GM23338 (cell line): ENCODE data around the gene SMG6. TPM values are rescaled to one million over a fixed set of nuclear protein-coding genes. Genes with fewer than 3 reads are reported as not detected.

Source experiments
- ATAC-seq: fragments of 200-7000 bp; cut with Tn5 transposase; 3 replicates; pipeline ENCODE4 v1.9.1; 2020
- DNase-seq: peaks from one replicate; pipeline ENCODE4 v3.0.0-alpha.2; 2015; ENCODE audit warnings: low spot score
- H2AFZ ChIP-seq: fragments of 200-600 bp; sonication (generic); 2 replicates; pipeline ENCODE4 v1.8.0; 2016; ENCODE audit warnings: antibody characterized with exemption, mild to moderate bottlenecking, moderate library complexity
- H3F3A ChIP-seq: fragments of 200-600 bp; sonication (generic); replicated peaks from 2 replicates; pipeline ENCODE4 v1.8.0; 2017; ENCODE audit warnings: antibody characterized with exemption, mixed run types, low read depth
- H3K27ac ChIP-seq: fragments of 200-600 bp; sonication (generic); 2 replicates; pipeline ENCODE4 v1.6.1; 2016; ENCODE audit warnings: low read depth
- H3K27me3 ChIP-seq: fragments of 200-600 bp; sonication (generic); 2 replicates; pipeline ENCODE4 v1.8.0; 2016; ENCODE audit warnings: mild to moderate bottlenecking, mixed run types, moderate library complexity; ENCODE audit not compliant: insufficient read depth
- H3K36me3 ChIP-seq: fragments of 200-600 bp; sonication (generic); 2 replicates; pipeline ENCODE4 v1.8.0; 2016; ENCODE audit warnings: mild to moderate bottlenecking; ENCODE audit not compliant: insufficient read depth
- H3K4me1 ChIP-seq: fragments of 200-600 bp; sonication (generic); 2 replicates; pipeline ENCODE4 v1.8.0; 2016; ENCODE audit warnings: mild to moderate bottlenecking, moderate library complexity; ENCODE audit not compliant: insufficient read depth
- H3K4me2 ChIP-seq: fragments of 200-600 bp; sonication (generic); 2 replicates; pipeline ENCODE4 v1.7.1; 2017; ENCODE audit warnings: mixed run types
- H3K4me3 ChIP-seq: fragments of 200-600 bp; sonication (generic); 2 replicates; pipeline ENCODE4 v1.6.1; 2016; ENCODE audit warnings: mixed run types
- H3K79me2 ChIP-seq: fragments of 200-600 bp; sonication (generic); replicated peaks from 2 replicates; pipeline ENCODE4 v1.8.0; 2017; ENCODE audit warnings: mild to moderate bottlenecking; ENCODE audit not compliant: insufficient read depth
- H3K9me2 ChIP-seq: fragments of 200-600 bp; sonication (generic); 2 replicates; pipeline ENCODE4 v1.8.0; 2017; ENCODE audit not compliant: insufficient read depth
- H4K20me1 ChIP-seq: fragments of 200-600 bp; sonication (generic); replicated peaks from 2 replicates; pipeline ENCODE4 v1.8.0; 2017; ENCODE audit warnings: mild to moderate bottlenecking; ENCODE audit not compliant: insufficient read depth
- H3K27ac Mint-ChIP-seq: 2 replicates; pipeline ENCODE4 v1.8.0; 2020; ENCODE audit warnings: inconsistent platforms, mild to moderate bottlenecking, moderate library complexity, mixed read lengths
- H3K27me3 Mint-ChIP-seq: 3 replicates; pipeline ENCODE4 v1.8.0; 2022; ENCODE audit warnings: low read depth, mild to moderate bottlenecking, moderate library complexity, mixed read lengths, inconsistent platforms; ENCODE audit not compliant: insufficient read depth, poor library complexity
- H3K36me3 Mint-ChIP-seq: 3 replicates; pipeline ENCODE4 v1.8.0; 2021; ENCODE audit warnings: low read depth, mild to moderate bottlenecking, inconsistent platforms, moderate library complexity, mixed read lengths
- H3K4me1 Mint-ChIP-seq: 3 replicates; pipeline ENCODE4 v1.8.0; 2020; ENCODE audit warnings: mild to moderate bottlenecking, inconsistent platforms, mixed read lengths
- H3K4me3 Mint-ChIP-seq: 3 replicates; pipeline ENCODE4 v1.8.0; 2021; ENCODE audit warnings: moderate library complexity, mild to moderate bottlenecking, inconsistent platforms, mixed read lengths
- H3K9me3 Mint-ChIP-seq: 3 replicates; pipeline ENCODE4 v1.8.0; 2020; ENCODE audit warnings: moderate library complexity, mild to moderate bottlenecking, inconsistent platforms, mixed read lengths
- CREB1 ChIP-seq: fragments of 250-450 bp; sonication (Bioruptor Pico); IDR thresholded peaks from 2 replicates; pipeline ENCODE4 v1.5.0; 2020; ENCODE audit warnings: low read depth, mild to moderate bottlenecking, moderate library complexity
- CTCF ChIP-seq, 2 experiments: fragments of 200-600 bp in 1 of 2; sonication (generic) in 1 of 2; conservative IDR thresholded peaks; 2 replicates each; pipeline versions ENCODE4 v1.5.1 to v1.6.1; 2016 to 2017; ENCODE audit warnings: antibody characterized with exemption in 2 of 2, low read depth in 2 of 2, mild to moderate bottlenecking in 2 of 2, moderate library complexity in 1 of 2
- EZH2 ChIP-seq: fragments of 200-600 bp; sonication (generic); IDR thresholded peaks from one replicate; pipeline ENCODE4 v1.8.0; 2017; ENCODE audit warnings: antibody characterized with exemption, mild to moderate bottlenecking, low read depth; ENCODE audit not compliant: unreplicated experiment
- EZH2phosphoT487 ChIP-seq: fragments of 200-600 bp; sonication (generic); IDR thresholded peaks from one replicate; pipeline ENCODE4 v1.8.1; 2018; ENCODE audit warnings: antibody characterized with exemption; ENCODE audit not compliant: unreplicated experiment
- JUNB ChIP-seq: IDR thresholded peaks from one replicate; pipeline ENCODE4 v1.6.1; 2016; ENCODE audit warnings: antibody characterized with exemption; ENCODE audit not compliant: unreplicated experiment
- NANOG ChIP-seq: IDR thresholded peaks from 2 replicates; pipeline ENCODE4 v1.6.1; 2016; ENCODE audit warnings: antibody characterized with exemption, borderline replicate concordance
- STAT1 ChIP-seq: IDR thresholded peaks from one replicate; pipeline ENCODE4 v1.6.1; 2016; ENCODE audit warnings: antibody characterized with exemption; ENCODE audit not compliant: unreplicated experiment
- ZNF114 ChIP-seq: fragments of 250-450 bp; sonication (Bioruptor Pico); IDR thresholded peaks from 2 replicates; pipeline ENCODE4 v1.5.0; 2020; ENCODE audit warnings: mild to moderate bottlenecking, moderate library complexity
- ZNF331 ChIP-seq: fragments of 250-450 bp; sonication (Bioruptor Pico); IDR thresholded peaks from 2 replicates; pipeline ENCODE4 v1.5.0; 2020; ENCODE audit warnings: low read depth, mild to moderate bottlenecking, moderate library complexity
- polyA plus RNA-seq: library from polyadenylated mRNA; unstranded; fragments of >200 nt; fragmentation: Nextera tagmentation; extraction: Ambion mirVana; gene quantifications from 2 replicates; pipeline ENCODE4 v1.2.1, GENCODE V29; 2016
- total RNA-seq: library from RNA; depleted of rRNA; stranded (reverse); fragments of >200 nt; shearing (Covaris generic); gene quantifications from 2 replicates; pipeline ENCODE4 v1.2.3, GENCODE V29; 2014
- TF ChIP-seq, protein P1 (sequence below): fragments of 250-450 bp; sonication (Bioruptor Pico); IDR thresholded peaks from 2 replicates; pipeline ENCODE4 v1.5.0; 2020; ENCODE audit warnings: mild to moderate bottlenecking, moderate library complexity
- TF ChIP-seq, protein P2 (sequence below): IDR thresholded peaks from 2 replicates; pipeline ENCODE4 v1.6.1; 2016; ENCODE audit warnings: antibody characterized with exemption

The SMG6 gene
- total and polyA plus RNA-seq, 2 experiments from 2014 or later = 10.4 to 43.1 TPM

DNA sequence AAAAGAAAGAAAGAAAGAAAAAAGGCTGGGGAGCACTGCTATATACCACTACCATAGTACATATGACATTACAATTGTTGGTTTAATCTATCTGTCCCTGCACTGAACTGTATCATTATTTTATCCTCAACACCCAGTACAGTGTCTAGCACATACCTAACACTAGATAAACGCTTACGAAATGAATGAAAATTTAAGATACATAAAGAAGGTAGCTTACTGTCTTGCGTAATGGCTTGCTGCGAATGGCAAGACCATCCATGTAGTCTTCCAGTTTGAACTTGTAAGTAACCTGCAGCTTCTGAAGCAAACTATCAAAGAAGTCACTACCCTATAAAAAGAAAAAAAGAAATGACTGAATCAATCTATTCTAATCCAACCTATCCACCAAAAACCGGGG lies 6.6 kb downstream of the SMG6 start (continued):
- TF ChIP-seq, protein P1, sequence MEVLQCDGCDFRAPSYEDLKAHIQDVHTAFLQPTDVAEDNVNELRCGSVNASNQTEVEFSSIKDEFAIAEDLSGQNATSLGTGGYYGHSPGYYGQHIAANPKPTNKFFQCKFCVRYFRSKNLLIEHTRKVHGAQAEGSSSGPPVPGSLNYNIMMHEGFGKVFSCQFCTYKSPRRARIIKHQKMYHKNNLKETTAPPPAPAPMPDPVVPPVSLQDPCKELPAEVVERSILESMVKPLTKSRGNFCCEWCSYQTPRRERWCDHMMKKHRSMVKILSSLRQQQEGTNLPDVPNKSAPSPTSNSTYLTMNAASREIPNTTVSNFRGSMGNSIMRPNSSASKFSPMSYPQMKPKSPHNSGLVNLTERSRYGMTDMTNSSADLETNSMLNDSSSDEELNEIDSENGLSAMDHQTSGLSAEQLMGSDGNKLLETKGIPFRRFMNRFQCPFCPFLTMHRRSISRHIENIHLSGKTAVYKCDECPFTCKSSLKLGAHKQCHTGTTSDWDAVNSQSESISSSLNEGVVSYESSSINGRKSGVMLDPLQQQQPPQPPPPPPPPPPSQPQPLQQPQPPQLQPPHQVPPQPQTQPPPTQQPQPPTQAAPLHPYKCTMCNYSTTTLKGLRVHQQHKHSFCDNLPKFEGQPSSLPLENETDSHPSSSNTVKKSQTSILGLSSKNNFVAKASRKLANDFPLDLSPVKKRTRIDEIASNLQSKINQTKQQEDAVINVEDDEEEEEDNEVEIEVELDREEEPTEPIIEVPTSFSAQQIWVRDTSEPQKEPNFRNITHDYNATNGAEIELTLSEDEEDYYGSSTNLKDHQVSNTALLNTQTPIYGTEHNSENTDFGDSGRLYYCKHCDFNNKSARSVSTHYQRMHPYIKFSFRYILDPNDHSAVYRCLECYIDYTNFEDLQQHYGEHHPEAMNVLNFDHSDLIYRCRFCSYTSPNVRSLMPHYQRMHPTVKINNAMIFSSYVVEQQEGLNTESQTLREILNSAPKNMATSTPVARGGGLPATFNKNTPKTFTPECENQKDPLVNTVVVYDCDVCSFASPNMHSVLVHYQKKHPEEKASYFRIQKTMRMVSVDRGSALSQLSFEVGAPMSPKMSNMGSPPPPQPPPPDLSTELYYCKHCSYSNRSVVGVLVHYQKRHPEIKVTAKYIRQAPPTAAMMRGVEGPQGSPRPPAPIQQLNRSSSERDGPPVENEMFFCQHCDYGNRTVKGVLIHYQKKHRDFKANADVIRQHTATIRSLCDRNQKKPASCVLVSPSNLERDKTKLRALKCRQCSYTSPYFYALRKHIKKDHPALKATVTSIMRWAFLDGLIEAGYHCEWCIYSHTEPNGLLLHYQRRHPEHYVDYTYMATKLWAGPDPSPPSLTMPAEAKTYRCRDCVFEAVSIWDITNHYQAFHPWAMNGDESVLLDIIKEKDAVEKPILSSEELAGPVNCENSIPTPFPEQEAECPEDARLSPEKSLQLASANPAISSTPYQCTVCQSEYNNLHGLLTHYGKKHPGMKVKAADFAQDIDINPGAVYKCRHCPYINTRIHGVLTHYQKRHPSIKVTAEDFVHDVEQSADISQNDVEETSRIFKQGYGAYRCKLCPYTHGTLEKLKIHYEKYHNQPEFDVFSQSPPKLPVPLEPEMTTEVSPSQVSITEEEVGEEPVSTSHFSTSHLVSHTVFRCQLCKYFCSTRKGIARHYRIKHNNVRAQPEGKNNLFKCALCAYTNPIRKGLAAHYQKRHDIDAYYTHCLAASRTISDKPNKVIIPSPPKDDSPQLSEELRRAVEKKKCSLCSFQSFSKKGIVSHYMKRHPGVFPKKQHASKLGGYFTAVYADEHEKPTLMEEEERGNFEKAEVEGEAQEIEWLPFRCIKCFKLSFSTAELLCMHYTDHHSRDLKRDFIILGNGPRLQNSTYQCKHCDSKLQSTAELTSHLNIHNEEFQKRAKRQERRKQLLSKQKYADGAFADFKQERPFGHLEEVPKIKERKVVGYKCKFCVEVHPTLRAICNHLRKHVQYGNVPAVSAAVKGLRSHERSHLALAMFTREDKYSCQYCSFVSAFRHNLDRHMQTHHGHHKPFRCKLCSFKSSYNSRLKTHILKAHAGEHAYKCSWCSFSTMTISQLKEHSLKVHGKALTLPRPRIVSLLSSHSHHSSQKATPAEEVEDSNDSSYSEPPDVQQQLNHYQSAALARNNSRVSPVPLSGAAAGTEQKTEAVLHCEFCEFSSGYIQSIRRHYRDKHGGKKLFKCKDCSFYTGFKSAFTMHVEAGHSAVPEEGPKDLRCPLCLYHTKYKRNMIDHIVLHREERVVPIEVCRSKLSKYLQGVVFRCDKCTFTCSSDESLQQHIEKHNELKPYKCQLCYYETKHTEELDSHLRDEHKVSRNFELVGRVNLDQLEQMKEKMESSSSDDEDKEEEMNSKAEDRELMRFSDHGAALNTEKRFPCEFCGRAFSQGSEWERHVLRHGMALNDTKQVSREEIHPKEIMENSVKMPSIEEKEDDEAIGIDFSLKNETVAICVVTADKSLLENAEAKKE = no peak
- no peak for TF ChIP-seq CTCF (conservative IDR thresholded peaks at IDR 0.05; ENCODE audit: low read depth in 2 of 2)
- no peak for TF ChIP-seq CREB1 (CRISPR knock-in tag)
- TF ChIP-seq ZNF114 (CRISPR knock-in tag) = no peak

DNA sequence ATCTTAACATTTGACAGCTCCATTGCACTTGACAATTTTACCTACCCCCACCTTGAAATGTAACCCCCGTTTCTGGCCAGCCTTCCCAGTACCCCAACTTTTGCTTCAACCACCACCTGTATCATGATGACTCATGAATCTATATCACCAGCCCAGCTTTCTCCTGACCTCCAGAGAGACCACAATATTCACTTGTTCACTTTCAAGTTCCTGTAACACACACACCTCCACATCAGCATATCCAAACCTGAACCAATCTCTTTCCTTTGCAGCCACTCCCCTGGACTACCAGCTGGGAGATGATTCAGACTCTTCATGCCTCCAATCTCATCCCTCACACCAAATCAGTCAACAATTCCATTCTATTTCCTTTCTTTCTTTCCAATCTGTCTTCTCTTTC lies 8.0 kb downstream of the SMG6 start:
- Mint-ChIP-seq H3K36me3 (peaks cover 63% of the 10 kb centered on the region), H3K27ac (no peak overlapping the region; the same call in 1 of the 2 replicates), H3K4me3 (no peak overlapping the region), H3K27me3 (no peaks in the 10 kb centered on the region), H3K9me3 (no peaks in the 10 kb centered on the region), H3K4me1 (peaks cover 7% of the 10 kb centered on the region; the same call in 2 of the 3 replicates)
- no peak overlapping the region for H2AFZ ChIP-seq
- ATAC-seq (no peak), DNase-seq (no peak)
- no peaks in the 10 kb centered on the region for H3K27me3 ChIP-seq
- no peak overlapping the region for H3K27ac ChIP-seq
- no peak overlapping the region for H3K4me2 ChIP-seq
- no peaks in the 10 kb centered on the region for H3K9me2 ChIP-seq
- peaks cover 12% of the 10 kb centered on the region for H4K20me1 ChIP-seq
- no peaks in the 10 kb centered on the region for H3K4me1 ChIP-seq
- peaks cover 31% of the 10 kb centered on the region for H3K79me2 ChIP-seq
- peaks cover 18% of the 10 kb centered on the region for H3K36me3 ChIP-seq
- peaks cover 4% of the 10 kb centered on the region; the same call in 1 of the 2 replicates for H3F3A ChIP-seq
- no peak overlapping the region for H3K4me3 ChIP-seq
- TF ChIP-seq CREB1 (CRISPR knock-in tag) (no peak), CTCF (conservative IDR thresholded peaks at IDR 0.05; ENCODE audit: low read depth in 2 of 2) (no peak), EZH2phosphoT487 (no peak), NANOG (no peak), EZH2 (no peak), JUNB (no peak), STAT1 (no peak), ZNF331 (CRISPR knock-in tag) (no peak), ZNF114 (CRISPR knock-in tag) (no peak)
- TF ChIP-seq, protein P2, sequence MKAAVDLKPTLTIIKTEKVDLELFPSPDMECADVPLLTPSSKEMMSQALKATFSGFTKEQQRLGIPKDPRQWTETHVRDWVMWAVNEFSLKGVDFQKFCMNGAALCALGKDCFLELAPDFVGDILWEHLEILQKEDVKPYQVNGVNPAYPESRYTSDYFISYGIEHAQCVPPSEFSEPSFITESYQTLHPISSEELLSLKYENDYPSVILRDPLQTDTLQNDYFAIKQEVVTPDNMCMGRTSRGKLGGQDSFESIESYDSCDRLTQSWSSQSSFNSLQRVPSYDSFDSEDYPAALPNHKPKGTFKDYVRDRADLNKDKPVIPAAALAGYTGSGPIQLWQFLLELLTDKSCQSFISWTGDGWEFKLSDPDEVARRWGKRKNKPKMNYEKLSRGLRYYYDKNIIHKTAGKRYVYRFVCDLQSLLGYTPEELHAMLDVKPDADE = no peak
